Mesenchymal stem cell (in vitro differentiated cells and primary cell): ENCODE measurements around the gene MTOR.

Experiments
- DNase-seq: peaks from one replicate; pipeline ENCODE4 v3.0.0-alpha.2; 2013
- H2AFZ ChIP-seq: one replicate; pipeline ENCODE4 v1.6.1; 2013; ENCODE audit warnings: low read depth, mild to moderate bottlenecking, control low read depth, inconsistent platforms, low read length, moderate library complexity
- H2AK5ac ChIP-seq: 2 replicates; pipeline ENCODE4 v1.6.1; 2013; ENCODE audit warnings: low read length, moderate library complexity, mild to moderate bottlenecking, inconsistent platforms; ENCODE audit not compliant: severe bottlenecking
- H2BK120ac ChIP-seq: one replicate; pipeline ENCODE4 v1.6.1; 2013; ENCODE audit warnings: low read depth, mild to moderate bottlenecking, inconsistent platforms, low read length, moderate library complexity
- H2BK12ac ChIP-seq, 2 experiments: one replicate each; pipeline ENCODE4 v1.6.1; 2013; ENCODE audit warnings: inconsistent platforms in 2 of 2, low read length in 2 of 2, mild to moderate bottlenecking in 2 of 2, moderate library complexity in 2 of 2, control low read depth in 1 of 2
- H2BK15ac ChIP-seq: one replicate; pipeline ENCODE4 v1.6.1; 2013; ENCODE audit warnings: mild to moderate bottlenecking, low read depth, inconsistent platforms; ENCODE audit not compliant: poor library complexity, severe bottlenecking
- H2BK5ac ChIP-seq: 2 replicates; pipeline ENCODE4 v1.6.1; 2013; ENCODE audit warnings: low read depth, mild to moderate bottlenecking, low read length, control low read depth, inconsistent platforms; ENCODE audit not compliant: poor library complexity, severe bottlenecking
- H3K14ac ChIP-seq, 2 experiments: one replicate each; pipeline ENCODE4 v1.6.1; 2013; ENCODE audit warnings: inconsistent platforms in 2 of 2, low read length in 2 of 2, control low read depth in 1 of 2, mild to moderate bottlenecking in 1 of 2, moderate library complexity in 1 of 2
- H3K18ac ChIP-seq, 2 experiments: one replicate each; pipeline ENCODE4 v1.6.1; 2013; ENCODE audit warnings: inconsistent platforms in 2 of 2, low read length in 2 of 2, control low read depth in 1 of 2, low read depth in 1 of 2, mild to moderate bottlenecking in 1 of 2
- H3K23ac ChIP-seq, 2 experiments: one replicate each; pipeline ENCODE4 v1.6.1; 2013; ENCODE audit warnings: inconsistent platforms in 2 of 2, low read length in 2 of 2, mild to moderate bottlenecking in 2 of 2, moderate library complexity in 2 of 2, control low read depth in 1 of 2
- H3K27ac ChIP-seq: 2 replicates; pipeline ENCODE4 v1.5.1; 2013; ENCODE audit warnings: mild to moderate bottlenecking, moderate library complexity, low read length, control low read depth, inconsistent platforms; ENCODE audit not compliant: poor library complexity, severe bottlenecking
- H3K27me3 ChIP-seq, 2 experiments: 2 replicates each; pipeline versions ENCODE4 v1.6.1 to v1.7.0; 2013; ENCODE audit warnings: low read length in 2 of 2, mild to moderate bottlenecking in 2 of 2, moderate library complexity in 2 of 2, control low read depth in 1 of 2, inconsistent platforms in 1 of 2; ENCODE audit not compliant: control insufficient read depth in 1 of 2, insufficient read depth in 1 of 2
- H3K36me3 ChIP-seq, 2 experiments: 2 replicates each; pipeline versions ENCODE4 v1.6.1 to v1.7.0; 2013; ENCODE audit warnings: low read length in 2 of 2, control low read depth in 1 of 2, inconsistent platforms in 1 of 2, low read depth in 1 of 2, mild to moderate bottlenecking in 1 of 2; ENCODE audit not compliant: insufficient read depth in 2 of 2, control insufficient read depth in 1 of 2
- H3K4ac ChIP-seq, 2 experiments: one replicate each; pipeline ENCODE4 v1.6.1; 2013; ENCODE audit warnings: inconsistent platforms in 2 of 2, low read length in 2 of 2, mild to moderate bottlenecking in 2 of 2, moderate library complexity in 2 of 2, control low read depth in 1 of 2, low read depth in 1 of 2
- H3K4me1 ChIP-seq: 2 replicates; pipeline ENCODE4 v1.6.1; 2013; ENCODE audit warnings: low read depth, low read length, control low read depth; ENCODE audit not compliant: control insufficient read depth, insufficient read depth
- H3K4me2 ChIP-seq: 2 replicates; pipeline ENCODE4 v1.6.1; 2013; ENCODE audit warnings: low read length, mild to moderate bottlenecking, inconsistent platforms; ENCODE audit not compliant: poor library complexity, severe bottlenecking
- H3K4me3 ChIP-seq, 2 experiments: 2 replicates each; pipeline versions ENCODE4 v1.5.1 to v1.7.0; 2013; ENCODE audit warnings: low read length in 2 of 2, mild to moderate bottlenecking in 2 of 2, control low read depth in 1 of 2, low read depth in 1 of 2; ENCODE audit not compliant: insufficient read depth in 1 of 2
- H3K79me1 ChIP-seq: replicated peaks from 2 replicates; pipeline ENCODE4 v1.6.1; 2013; ENCODE audit warnings: mild to moderate bottlenecking, control low read depth, low read length, inconsistent platforms; ENCODE audit not compliant: poor library complexity, severe bottlenecking
- H3K9ac ChIP-seq: 2 replicates; pipeline ENCODE4 v1.7.0; 2013; ENCODE audit warnings: mild to moderate bottlenecking, low read length, moderate library complexity
- H3K9me3 ChIP-seq: 2 replicates; pipeline ENCODE4 v1.7.0; 2013; ENCODE audit warnings: mild to moderate bottlenecking, low read length; ENCODE audit not compliant: control insufficient read depth
- H4K8ac ChIP-seq: one replicate; pipeline ENCODE4 v1.6.1; 2013; ENCODE audit warnings: inconsistent platforms, mild to moderate bottlenecking, low read length, moderate library complexity
- H4K91ac ChIP-seq: one replicate; pipeline ENCODE4 v1.6.1; 2013; ENCODE audit warnings: mild to moderate bottlenecking, low read length, inconsistent platforms
- WGBS: methylation state at CpG from one replicate; pipeline ENCODE4 v1.1.7; 2013; ENCODE audit warnings: mixed read lengths; 5-methylcytosine and 5-hydroxymethylcytosine counted together

Gene MTOR

GRCh38 chr1:11151826-11152612 lies 110.3 kb downstream of the MTOR start:
- Histone ChIP-seq H3K4ac (no peak overlapping the region), H2AK5ac (no peak overlapping the region), H3K18ac (no peak overlapping the region), H3K23ac (no peak overlapping the region), H3K27me3 (no peaks in the 10 kb centered on the region), H2BK15ac (no peak overlapping the region), H2BK5ac (no peak overlapping the region), H3K4me3 (no peak overlapping the region), H3K9ac (no peak overlapping the region), H2BK12ac (no peak overlapping the region), H4K8ac (no peak overlapping the region), H3K4me1 (peaks cover 4% of the 10 kb centered on the region), H3K27ac (no peak overlapping the region), H3K9me3 (no peaks in the 10 kb centered on the region), H3K79me1 (peaks cover 7% of the 10 kb centered on the region), H2AFZ (no peak overlapping the region), H2BK120ac (no peak overlapping the region), H3K4me2 (no peak overlapping the region), H3K36me3 (peaks cover 24 to 64% of the 10 kb centered on the region in 2 experiments), H4K91ac (no peak overlapping the region), H3K14ac (no peak overlapping the region)
- DNase-seq: no peak
- 90% methylated on average over 8 of the region's 9 CpGs for WGBS

- no peak overlapping the region for H2BK15ac ChIP-seq
- H3K18ac ChIP-seq: no peak overlapping the region
- H3K23ac ChIP-seq: no peak overlapping the region
- no peak overlapping the region for H2BK120ac ChIP-seq
- H3K27me3 ChIP-seq: no peaks in the 10 kb centered on the region
- H3K79me1 ChIP-seq: peaks cover 5% of the 10 kb centered on the region
- DNase-seq: no peak
- no peak overlapping the region for H4K91ac ChIP-seq
- no peak overlapping the region for H2BK12ac ChIP-seq
- no peak overlapping the region for H3K4ac ChIP-seq
- no peak overlapping the region for H3K9ac ChIP-seq
- H3K4me3 ChIP-seq: no peak overlapping the region
- H3K27ac ChIP-seq: no peak overlapping the region
- no peak overlapping the region for H3K14ac ChIP-seq
- peaks cover 30 to 64% of the 10 kb centered on the region in 2 experiments for H3K36me3 ChIP-seq
- no peak overlapping the region for H4K8ac ChIP-seq
- 97% methylated on average over 5 of the region's 5 CpGs for WGBS
- H2AK5ac ChIP-seq: no peak overlapping the region
- peaks cover 4% of the 10 kb centered on the region for H3K4me1 ChIP-seq
- H2AFZ ChIP-seq: no peak overlapping the region
- H3K9me3 ChIP-seq: no peaks in the 10 kb centered on the region
- no peak overlapping the region for H3K4me2 ChIP-seq
- no peak overlapping the region for H2BK5ac ChIP-seq
Measured at GRCh38 chr1:11151114-11151513, 111.2 kb downstream of the MTOR start.

DNA sequence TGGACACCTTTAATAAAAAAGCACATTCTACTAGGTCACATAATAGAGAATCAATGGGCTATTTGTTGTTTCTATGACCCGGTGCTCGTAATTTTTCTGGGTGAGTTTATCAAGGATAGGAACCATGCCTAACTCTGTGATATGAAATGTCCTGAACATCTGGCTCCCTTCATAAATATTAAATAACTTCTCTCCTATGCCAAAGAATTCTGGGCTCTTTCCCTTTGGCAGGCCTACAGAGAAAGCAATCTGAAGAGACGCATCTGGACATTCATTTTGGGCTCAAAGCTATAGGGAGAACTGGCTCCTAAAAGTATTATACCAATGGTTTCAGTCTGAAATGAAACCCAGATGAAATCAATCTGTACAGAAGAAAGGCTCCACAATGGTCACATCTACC lies 112.0 kb downstream of the MTOR start:
- Histone ChIP-seq H3K27me3 (no peaks in the 10 kb centered on the region), H2AFZ (no peak overlapping the region), H3K36me3 (peaks cover 34 to 64% of the 10 kb centered on the region in 2 experiments), H3K4me1 (peaks cover 4% of the 10 kb centered on the region), H3K9ac (no peak overlapping the region), H3K27ac (no peak overlapping the region), H3K4me2 (no peak overlapping the region), H3K79me1 (peaks cover 3% of the 10 kb centered on the region), H3K14ac (no peak overlapping the region), H2AK5ac (no peak overlapping the region), H4K91ac (no peak overlapping the region), H3K9me3 (no peaks in the 10 kb centered on the region), H2BK15ac (no peak overlapping the region), H3K18ac (no peak overlapping the region), H2BK120ac (no peak overlapping the region), H2BK12ac (no peak overlapping the region), H3K4me3 (no peak overlapping the region), H4K8ac (no peak overlapping the region), H3K23ac (no peak overlapping the region), H3K4ac (no peak overlapping the region), H2BK5ac (no peak overlapping the region)
- no peak for DNase-seq
- WGBS: 96% methylated on average over 3 of the region's 3 CpGs

DNA sequence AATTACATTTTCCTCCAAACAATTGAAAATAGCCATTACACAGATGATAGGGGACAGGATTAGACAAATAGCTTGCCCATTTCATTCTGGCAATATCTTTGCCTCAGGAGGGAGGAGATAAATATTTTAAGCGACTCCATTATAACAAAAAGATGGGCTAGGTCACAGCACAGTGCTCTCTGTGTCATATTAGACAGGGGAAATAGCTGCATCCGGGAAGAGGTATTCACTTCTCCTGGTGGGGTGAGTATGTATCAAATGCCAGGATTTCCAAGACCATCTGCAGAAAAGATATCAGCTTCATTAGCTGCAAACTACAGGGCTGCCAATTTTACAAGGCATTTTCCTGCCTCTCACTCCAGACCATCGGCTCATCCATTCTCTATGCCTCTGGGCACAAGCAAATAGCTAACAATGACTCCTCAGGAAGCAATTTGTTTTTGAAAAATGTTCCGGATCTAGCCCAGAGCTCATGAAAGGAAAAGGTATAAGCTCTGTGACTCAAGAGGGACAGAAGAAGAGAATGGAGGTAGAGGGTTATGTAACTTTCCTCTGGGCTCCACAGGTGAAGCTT lies 115.1 kb downstream of the MTOR start:
- no peak overlapping the region for H3K18ac ChIP-seq
- 98% methylated on average over 4 of the region's 4 CpGs for WGBS

More for the DNA sequence above, 115.1 kb downstream of the MTOR start:
- H2BK120ac ChIP-seq: no peak overlapping the region
- no peaks in the 10 kb centered on the region for H3K9me3 ChIP-seq
- peaks cover 35 to 72% of the 10 kb centered on the region in 2 experiments for H3K36me3 ChIP-seq
- H2BK15ac ChIP-seq: no peak overlapping the region
- no peak overlapping the region for H2AFZ ChIP-seq
- H2BK5ac ChIP-seq: no peak overlapping the region
- no peak overlapping the region for H3K23ac ChIP-seq
- no peaks in the 10 kb centered on the region for H3K27me3 ChIP-seq
- DNase-seq: no peak
- H3K79me1 ChIP-seq: peaks cover 3% of the 10 kb centered on the region
- peaks cover 1% of the 10 kb centered on the region for H3K4me1 ChIP-seq
- H4K91ac ChIP-seq: no peak overlapping the region
- no peak overlapping the region for H3K27ac ChIP-seq
- H3K4me3 ChIP-seq: no peak overlapping the region
- H3K9ac ChIP-seq: no peak overlapping the region
- H3K14ac ChIP-seq: no peak overlapping the region
- no peak overlapping the region for H2AK5ac ChIP-seq
- no peak overlapping the region for H2BK12ac ChIP-seq
- H3K4me2 ChIP-seq: no peak overlapping the region
- H3K4ac ChIP-seq: no peak overlapping the region
- no peak overlapping the region for H4K8ac ChIP-seq
